NOMO-1 treated with DMSO at 0.1 percent for 48 hours (cell line): Measurements from ENCODE around the gene IQSEC3.

Source experiments
- DNase-seq: peaks from one replicate; lab custom pipeline; 2025; ENCODE audit not compliant: unreplicated experiment; lab: John Stamatoyannopoulos, UW

IQSEC3 gene

GRCh38 chr12:195951-196350 lies 129.4 kb downstream of the IQSEC3 start:
- no peak for DNase-seq

GRCh38 chr12:196436-196835 lies 129.9 kb downstream of the IQSEC3 start:
- DNase-seq: no peak

GRCh38 chr12:197347-197746 lies 130.8 kb downstream of the IQSEC3 start:
- DNase-seq: no peak

GRCh38 chr12:197911-198695 lies 131.5 kb downstream of the IQSEC3 start:
- DNase-seq: no peak

- DNase-seq: no peak
These were observed 132.1 kb downstream of the IQSEC3 start for GRCh38 chr12:198705-199104.

- no peak for DNase-seq
These were observed 134.8 kb downstream of the IQSEC3 start for GRCh38 chr12:201361-201760.

- no peak for DNase-seq
These were observed 135.6 kb downstream of the IQSEC3 start for GRCh38 chr12:202081-202731.

- no peak for DNase-seq
These were observed 136.5 kb downstream of the IQSEC3 start for GRCh38 chr12:203074-203461.

GRCh38 chr12:203462-204260 lies 137.1 kb downstream of the IQSEC3 start:
- DNase-seq: no peak

GRCh38 chr12:204261-204678 lies 137.7 kb downstream of the IQSEC3 start:
- no peak for DNase-seq

GRCh38 chr12:205026-205425 lies 138.5 kb downstream of the IQSEC3 start:
- no peak for DNase-seq

- no peak for DNase-seq
These were observed 140.3 kb downstream of the IQSEC3 start for GRCh38 chr12:206746-207440.

- no peak for DNase-seq
These were observed 141.2 kb downstream of the IQSEC3 start for GRCh38 chr12:207804-208203.

- no peak for DNase-seq
These were observed 142.2 kb downstream of the IQSEC3 start for GRCh38 chr12:208813-209212.

- no peak for DNase-seq
These were observed 142.7 kb downstream of the IQSEC3 start for GRCh38 chr12:209246-209645.

GRCh38 chr12:209851-210250 lies 143.3 kb downstream of the IQSEC3 start:
- DNase-seq: no peak

GRCh38 chr12:210277-211141 lies 143.9 kb downstream of the IQSEC3 start:
- no peak for DNase-seq

- no peak for DNase-seq
These were observed 144.5 kb downstream of the IQSEC3 start for GRCh38 chr12:211142-211465.

GRCh38 chr12:211639-212414 lies 145.3 kb downstream of the IQSEC3 start:
- DNase-seq: peak; percentile 45

- DNase-seq: peak; percentile 70
These were observed 145.8 kb downstream of the IQSEC3 start for GRCh38 chr12:212415-212714.
